DOHH2 (cell line): Measurements from ENCODE around the gene CREB3L2.

Experiments used
- H3F3A ChIP-seq: fragments of 200-600 bp; sonication (generic), shearing (Covaris generic); 2 replicates; pipeline ENCODE4 v1.6.0; 2016; ENCODE audit warnings: antibody characterized with exemption, mild to moderate bottlenecking; ENCODE audit not compliant: control insufficient read depth, insufficient read depth
- H3K27ac ChIP-seq: fragments of 200-600 bp; sonication (generic); 2 replicates; pipeline ENCODE4 v1.5.1; 2014; ENCODE audit warnings: low read depth, mild to moderate bottlenecking, low read length, moderate library complexity
- H3K27me3 ChIP-seq: fragments of 200-600 bp; sonication (generic); 2 replicates; pipeline ENCODE4 v1.6.1; 2014; ENCODE audit warnings: mild to moderate bottlenecking, low read length, mixed read lengths; ENCODE audit not compliant: control insufficient read depth
- H3K36me3 ChIP-seq: fragments of 200-600 bp; sonication (generic); 2 replicates; pipeline ENCODE4 v1.6.1; 2014; ENCODE audit warnings: mild to moderate bottlenecking, low read length, moderate library complexity, mixed read lengths; ENCODE audit not compliant: control insufficient read depth
- H3K4me1 ChIP-seq: fragments of 200-600 bp; sonication (generic); 2 replicates; pipeline ENCODE4 v1.6.1; 2014; ENCODE audit warnings: mild to moderate bottlenecking, low read length, mixed read lengths; ENCODE audit not compliant: control insufficient read depth
- H3K4me2 ChIP-seq: fragments of 200-600 bp; sonication (generic); 2 replicates; pipeline ENCODE4 v1.6.0; 2014; ENCODE audit warnings: mild to moderate bottlenecking, low read length, moderate library complexity
- H3K4me3 ChIP-seq: fragments of 200-600 bp; sonication (generic); 2 replicates; pipeline ENCODE4 v1.5.1; 2014; ENCODE audit warnings: mild to moderate bottlenecking, low read length, mixed read lengths
- H3K79me2 ChIP-seq: fragments of 200-600 bp; sonication (generic); 2 replicates; pipeline ENCODE4 v1.6.1; 2014; ENCODE audit warnings: mild to moderate bottlenecking, low read length, mixed read lengths; ENCODE audit not compliant: control insufficient read depth
- H3K9me2 ChIP-seq: fragments of 200-600 bp; sonication (generic); replicated peaks from 2 replicates; pipeline ENCODE4 v1.6.1; 2014; ENCODE audit warnings: mild to moderate bottlenecking, low read length, mixed read lengths; ENCODE audit not compliant: control insufficient read depth
- H3K9me3 ChIP-seq: fragments of 200-600 bp; sonication (generic); 2 replicates; pipeline ENCODE4 v1.6.1; 2014; ENCODE audit warnings: antibody characterized with exemption, low read length, mixed read lengths; ENCODE audit not compliant: control insufficient read depth, insufficient read depth
- H4K20me1 ChIP-seq: fragments of 200-600 bp; sonication (generic); 2 replicates; pipeline ENCODE4 v1.6.0; 2014; ENCODE audit warnings: low read depth, mild to moderate bottlenecking, antibody characterized with exemption, low read length, moderate library complexity; ENCODE audit not compliant: control insufficient read depth, insufficient read depth
- EZH2phosphoT487 ChIP-seq: fragments of 200-600 bp; sonication (generic); IDR thresholded peaks from 2 replicates; pipeline ENCODE4 v1.6.1; 2017; ENCODE audit warnings: borderline replicate concordance, mild to moderate bottlenecking, antibody characterized with exemption, low read length, moderate library complexity, mixed read lengths
- TF ChIP-seq, protein P1 (sequence below): fragments of 200-600 bp; sonication (generic); IDR thresholded peaks from one replicate; pipeline ENCODE4 v1.5.1; 2014; ENCODE audit warnings: antibody characterized with exemption, mild to moderate bottlenecking, low read depth, low read length; ENCODE audit not compliant: poor library complexity, severe bottlenecking

The CREB3L2 gene

DNA sequence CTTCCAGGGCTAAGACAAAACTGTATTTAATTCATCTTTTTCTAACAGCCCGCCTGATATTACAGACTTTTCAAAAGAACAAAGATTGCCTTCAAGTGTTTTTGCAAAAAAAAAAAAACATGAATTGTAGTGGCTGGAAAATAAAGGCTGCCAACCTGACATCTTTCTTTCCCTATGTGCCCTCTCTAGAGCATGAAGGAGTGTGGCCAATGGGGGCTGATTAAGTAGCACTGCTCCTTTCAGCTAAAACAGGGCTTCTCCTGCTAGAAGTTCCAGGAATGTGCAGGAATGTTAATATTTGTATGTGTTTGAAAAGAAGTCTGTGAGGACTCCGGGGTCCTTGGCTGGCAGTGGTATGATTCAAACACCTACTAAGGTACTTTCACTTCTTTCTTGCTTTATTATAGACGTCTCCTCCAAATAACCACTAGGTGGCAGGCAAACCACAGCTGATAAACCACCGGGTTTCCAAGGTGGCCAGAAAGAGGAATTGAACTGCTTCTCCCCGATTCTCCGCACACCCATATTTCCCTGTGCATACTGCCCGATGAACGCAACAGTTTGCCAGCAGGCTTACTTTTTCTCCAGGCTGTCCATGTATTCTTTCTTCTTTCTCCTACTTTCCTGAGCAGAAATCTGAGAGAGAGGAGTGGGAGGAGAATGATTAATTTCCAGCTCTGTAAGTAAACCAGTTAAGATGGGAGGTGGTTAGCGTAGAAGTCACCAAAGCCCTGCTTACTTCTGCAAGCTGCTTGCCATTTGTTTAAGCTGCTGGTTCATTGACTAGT is 98.3 kb downstream of the CREB3L2 start:
- peaks cover 5% of the 10 kb centered on the region for H3K4me1 ChIP-seq
- no peak overlapping the region for H3K27ac ChIP-seq
- H4K20me1 ChIP-seq: no peaks in the 10 kb centered on the region
- H3K79me2 ChIP-seq: no peaks in the 10 kb centered on the region
- TF ChIP-seq, protein P1, sequence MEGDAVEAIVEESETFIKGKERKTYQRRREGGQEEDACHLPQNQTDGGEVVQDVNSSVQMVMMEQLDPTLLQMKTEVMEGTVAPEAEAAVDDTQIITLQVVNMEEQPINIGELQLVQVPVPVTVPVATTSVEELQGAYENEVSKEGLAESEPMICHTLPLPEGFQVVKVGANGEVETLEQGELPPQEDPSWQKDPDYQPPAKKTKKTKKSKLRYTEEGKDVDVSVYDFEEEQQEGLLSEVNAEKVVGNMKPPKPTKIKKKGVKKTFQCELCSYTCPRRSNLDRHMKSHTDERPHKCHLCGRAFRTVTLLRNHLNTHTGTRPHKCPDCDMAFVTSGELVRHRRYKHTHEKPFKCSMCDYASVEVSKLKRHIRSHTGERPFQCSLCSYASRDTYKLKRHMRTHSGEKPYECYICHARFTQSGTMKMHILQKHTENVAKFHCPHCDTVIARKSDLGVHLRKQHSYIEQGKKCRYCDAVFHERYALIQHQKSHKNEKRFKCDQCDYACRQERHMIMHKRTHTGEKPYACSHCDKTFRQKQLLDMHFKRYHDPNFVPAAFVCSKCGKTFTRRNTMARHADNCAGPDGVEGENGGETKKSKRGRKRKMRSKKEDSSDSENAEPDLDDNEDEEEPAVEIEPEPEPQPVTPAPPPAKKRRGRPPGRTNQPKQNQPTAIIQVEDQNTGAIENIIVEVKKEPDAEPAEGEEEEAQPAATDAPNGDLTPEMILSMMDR: peak; percentile 89
- no peak for TF ChIP-seq EZH2phosphoT487
- H3K9me3 ChIP-seq: no peaks in the 10 kb centered on the region
- H3K4me3 ChIP-seq: no peak overlapping the region
- no peak overlapping the region for H3K4me2 ChIP-seq
- no peaks in the 10 kb centered on the region for H3K9me2 ChIP-seq
- peaks cover 7% of the 10 kb centered on the region; the same call in 1 of the 2 replicates for H3K27me3 ChIP-seq
- H3K36me3 ChIP-seq: no peaks in the 10 kb centered on the region
- no peaks in the 10 kb centered on the region for H3F3A ChIP-seq

DNA sequence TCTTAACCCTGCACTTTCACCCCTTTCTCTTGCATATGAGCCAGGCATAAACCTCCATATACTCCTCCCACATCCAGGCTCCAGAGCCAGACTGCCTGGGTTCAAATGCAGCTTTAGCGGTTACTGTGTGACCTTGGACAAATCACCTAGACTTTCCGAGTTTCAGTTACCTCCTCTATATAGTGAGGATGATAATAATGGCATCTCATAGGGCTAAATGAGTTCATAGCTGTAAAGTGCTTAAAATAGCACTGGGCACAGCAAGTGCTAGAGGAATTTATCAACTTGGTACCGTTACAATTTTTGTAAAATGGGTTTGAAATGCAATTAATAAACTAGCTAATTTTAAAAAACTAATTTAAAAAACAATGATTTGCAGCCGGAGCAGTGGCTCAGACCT is 101.7 kb downstream of the CREB3L2 start:
- H3K9me2 ChIP-seq: no peaks in the 10 kb centered on the region
- no peaks in the 10 kb centered on the region for H4K20me1 ChIP-seq
- H3K4me3 ChIP-seq: no peak overlapping the region
- H3K79me2 ChIP-seq: no peaks in the 10 kb centered on the region
- TF ChIP-seq, protein P1: no peak
- no peak for TF ChIP-seq EZH2phosphoT487
- H3K36me3 ChIP-seq: no peaks in the 10 kb centered on the region
- H3K4me1 ChIP-seq: peaks cover 5% of the 10 kb centered on the region
- no peak overlapping the region for H3K4me2 ChIP-seq
- H3K27ac ChIP-seq: no peak overlapping the region
- H3K27me3 ChIP-seq: peaks cover 7% of the 10 kb centered on the region; the same call in 1 of the 2 replicates
- H3F3A ChIP-seq: no peaks in the 10 kb centered on the region
- no peaks in the 10 kb centered on the region for H3K9me3 ChIP-seq

DNA sequence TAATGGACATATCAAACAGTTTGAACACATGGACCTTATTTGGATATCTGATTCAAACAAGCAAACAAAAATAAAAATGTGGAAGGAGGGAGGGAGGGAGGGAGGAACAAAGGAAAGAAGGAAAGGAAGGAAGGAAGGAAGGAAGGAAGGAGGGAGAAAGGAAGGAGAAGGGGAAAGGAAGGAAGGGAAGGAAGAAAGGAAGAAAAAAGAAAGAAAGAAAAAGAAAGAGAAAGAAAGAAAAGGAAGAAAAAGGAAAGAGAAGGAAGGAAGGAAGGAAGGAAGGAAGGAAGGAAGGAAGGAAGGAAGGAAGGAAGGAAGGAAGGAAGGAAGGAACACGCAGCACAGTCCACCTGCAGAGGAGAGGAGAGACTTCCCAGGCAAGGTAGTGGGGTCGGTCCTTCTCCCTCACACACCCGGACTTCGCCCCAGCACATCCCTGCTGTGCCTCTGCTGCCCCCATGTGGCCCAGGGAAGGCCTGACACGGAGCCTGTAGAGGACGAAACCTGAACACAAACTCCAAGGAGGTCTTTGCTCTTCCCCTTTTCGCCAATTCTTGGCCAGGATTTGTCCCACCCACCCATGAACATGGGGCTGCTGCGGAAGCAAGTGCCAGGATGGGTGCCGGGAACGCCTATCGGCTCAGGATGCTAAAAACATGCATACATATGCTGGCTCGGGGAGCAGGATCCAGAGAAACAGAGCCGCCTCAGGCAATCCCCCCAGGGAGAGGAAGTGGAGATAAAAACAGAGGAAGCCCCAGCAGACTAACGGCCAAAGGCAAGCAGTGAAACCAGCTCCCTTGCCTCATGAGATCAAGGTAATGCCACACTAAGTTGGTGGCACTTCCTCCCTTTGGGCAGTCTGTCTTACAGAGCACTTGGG is 102.8 kb downstream of the CREB3L2 start:
- Histone ChIP-seq H3K36me3 (no peaks in the 10 kb centered on the region), H3K4me1 (peaks cover 5% of the 10 kb centered on the region), H3F3A (no peaks in the 10 kb centered on the region), H3K4me2 (peak overlapping the region; percentile 64), H4K20me1 (no peaks in the 10 kb centered on the region), H3K9me2 (no peaks in the 10 kb centered on the region), H3K27me3 (peaks cover 7% of the 10 kb centered on the region; the same call in 1 of the 2 replicates), H3K27ac (no peak overlapping the region), H3K79me2 (no peaks in the 10 kb centered on the region), H3K4me3 (peak overlapping the region; percentile 56), H3K9me3 (no peaks in the 10 kb centered on the region)
- TF ChIP-seq, protein P1: peak; percentile 96
- no peak for TF ChIP-seq EZH2phosphoT487
